ENCODE measurements around the gene LIN7B.
"Not testable (repeated sequence)": the region's sequence is repeated elsewhere in the genome, so short reads cannot be mapped to it uniquely, and the experiment has no call there.

LIN7B gene

DNA sequence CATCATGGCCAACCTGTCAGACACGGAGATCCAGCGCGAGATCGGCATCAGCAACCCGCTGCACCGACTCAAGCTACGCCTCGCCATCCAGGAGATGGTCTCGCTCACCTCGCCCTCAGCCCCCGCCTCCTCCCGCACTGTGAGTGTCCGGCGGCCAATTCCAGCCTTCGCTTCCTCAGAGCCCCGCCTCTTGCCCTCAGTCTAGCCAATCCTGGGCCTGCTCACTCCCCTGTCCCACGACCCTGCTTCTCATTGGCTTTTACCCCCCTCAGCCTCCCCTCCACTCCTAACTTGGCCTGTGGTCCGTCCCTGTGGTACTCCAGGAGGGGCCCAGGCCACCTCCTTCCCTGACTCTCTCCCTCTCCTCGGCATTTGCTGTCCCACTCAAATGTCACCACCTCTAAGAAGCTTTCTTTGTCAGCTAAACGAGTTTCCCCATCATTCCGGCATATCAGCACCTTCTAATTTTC is 28.7 kb downstream of the LIN7B start:
- DNase-seq (ENCODE audit: low read depth) = no peak

GRCh38 chr19:49145573-49146407 is 31.6 kb downstream of the LIN7B start:
- DNase-seq (ENCODE audit: low read depth) = peak; percentile 52

DNA sequence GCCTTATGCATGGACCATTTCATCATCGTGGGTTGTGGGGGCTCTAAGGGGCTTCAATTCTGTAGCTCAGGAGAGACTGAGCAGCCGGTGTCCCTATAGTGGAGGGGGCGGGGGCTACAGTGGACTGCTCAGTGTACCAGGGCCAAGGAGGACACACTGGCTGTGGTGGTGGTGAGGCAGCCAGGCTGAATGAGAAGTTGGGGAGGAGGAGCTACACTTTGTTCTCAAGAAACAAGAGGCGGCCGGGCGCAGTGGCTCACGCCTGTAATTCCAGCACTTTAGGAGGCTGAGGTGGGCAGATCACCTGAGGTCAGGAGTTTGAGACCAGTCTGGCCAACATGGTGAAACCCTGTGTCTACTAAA is 32.2 kb downstream of the LIN7B start:
- not testable (repeated sequence) for DNase-seq (ENCODE audit: low read depth)

DNA sequence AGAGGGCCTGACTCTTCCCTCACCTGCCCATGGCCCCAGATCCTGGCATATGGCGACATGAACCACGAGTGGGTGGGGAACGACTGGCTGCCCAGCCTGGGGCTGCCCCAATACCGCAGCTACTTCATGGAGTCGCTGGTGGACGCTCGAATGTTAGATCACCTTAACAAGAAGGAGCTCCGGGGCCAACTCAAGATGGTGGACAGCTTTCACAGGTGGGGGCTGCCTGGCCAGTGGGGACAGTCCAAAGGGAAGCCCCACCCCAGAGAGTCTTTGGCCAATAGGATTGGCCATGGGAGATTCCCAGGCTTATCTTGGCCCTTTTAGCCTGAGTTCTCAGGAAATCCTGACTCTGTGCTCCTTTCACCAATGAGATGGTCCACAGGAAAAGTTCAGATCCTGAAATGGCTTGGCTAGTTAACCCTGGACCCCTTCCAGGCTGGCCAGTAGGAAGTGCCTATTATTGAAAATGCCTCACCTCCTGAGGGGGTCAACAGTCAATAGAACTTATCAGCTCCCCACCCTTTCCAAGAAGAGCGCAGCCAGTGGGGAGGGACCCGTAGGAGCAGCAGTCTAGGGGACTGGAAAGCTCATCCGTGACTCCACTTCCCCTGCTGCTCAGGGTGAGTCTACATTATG is 34.0 kb downstream of the LIN7B start:
- no peak for DNase-seq (ENCODE audit: low read depth)

DNA sequence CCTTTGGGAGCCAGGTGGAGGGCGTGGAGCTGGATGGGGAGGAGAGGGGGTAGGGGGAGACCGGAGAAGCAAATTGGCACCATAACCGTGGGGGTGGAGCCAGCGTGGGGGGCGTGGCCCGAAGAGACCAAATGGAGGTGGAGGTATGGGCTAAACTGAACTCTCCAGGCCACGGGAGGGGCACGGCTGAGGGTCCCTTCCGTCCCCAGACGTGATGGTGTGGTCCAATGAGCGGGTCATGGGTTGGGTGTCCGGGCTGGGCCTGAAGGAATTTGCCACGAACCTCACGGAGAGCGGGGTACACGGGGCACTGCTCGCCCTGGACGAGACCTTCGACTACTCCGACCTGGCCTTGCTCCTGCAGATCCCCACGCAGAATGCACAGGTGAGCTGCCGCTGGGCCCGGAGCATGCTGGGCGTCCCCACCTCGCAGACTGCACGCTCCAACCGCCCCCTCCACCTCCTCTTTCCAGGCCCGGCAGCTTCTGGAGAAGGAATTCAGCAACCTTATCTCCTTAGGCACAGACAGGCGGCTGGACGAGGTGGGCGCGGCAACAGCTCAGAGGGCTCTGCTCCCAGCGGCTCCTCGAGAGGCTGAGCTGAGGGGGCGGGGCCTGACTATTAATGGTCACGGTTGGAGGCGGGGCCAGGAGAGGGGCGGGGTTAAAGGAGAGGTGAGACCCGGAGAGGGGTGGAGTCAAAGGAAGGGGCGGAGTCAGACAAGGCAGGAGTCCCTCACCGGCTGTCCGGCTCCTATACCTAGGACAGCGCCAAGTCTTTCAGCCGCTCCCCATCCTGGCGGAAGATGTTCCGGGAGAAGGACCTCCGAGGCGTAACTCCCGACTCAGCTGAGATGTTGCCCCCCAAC is 34.8 kb downstream of the LIN7B start:
- peak; percentile 59 for DNase-seq (ENCODE audit: low read depth)

GRCh38 chr19:49149652-49150105 is 35.5 kb downstream of the LIN7B start:
- DNase-seq (ENCODE audit: low read depth) = no peak

DNA sequence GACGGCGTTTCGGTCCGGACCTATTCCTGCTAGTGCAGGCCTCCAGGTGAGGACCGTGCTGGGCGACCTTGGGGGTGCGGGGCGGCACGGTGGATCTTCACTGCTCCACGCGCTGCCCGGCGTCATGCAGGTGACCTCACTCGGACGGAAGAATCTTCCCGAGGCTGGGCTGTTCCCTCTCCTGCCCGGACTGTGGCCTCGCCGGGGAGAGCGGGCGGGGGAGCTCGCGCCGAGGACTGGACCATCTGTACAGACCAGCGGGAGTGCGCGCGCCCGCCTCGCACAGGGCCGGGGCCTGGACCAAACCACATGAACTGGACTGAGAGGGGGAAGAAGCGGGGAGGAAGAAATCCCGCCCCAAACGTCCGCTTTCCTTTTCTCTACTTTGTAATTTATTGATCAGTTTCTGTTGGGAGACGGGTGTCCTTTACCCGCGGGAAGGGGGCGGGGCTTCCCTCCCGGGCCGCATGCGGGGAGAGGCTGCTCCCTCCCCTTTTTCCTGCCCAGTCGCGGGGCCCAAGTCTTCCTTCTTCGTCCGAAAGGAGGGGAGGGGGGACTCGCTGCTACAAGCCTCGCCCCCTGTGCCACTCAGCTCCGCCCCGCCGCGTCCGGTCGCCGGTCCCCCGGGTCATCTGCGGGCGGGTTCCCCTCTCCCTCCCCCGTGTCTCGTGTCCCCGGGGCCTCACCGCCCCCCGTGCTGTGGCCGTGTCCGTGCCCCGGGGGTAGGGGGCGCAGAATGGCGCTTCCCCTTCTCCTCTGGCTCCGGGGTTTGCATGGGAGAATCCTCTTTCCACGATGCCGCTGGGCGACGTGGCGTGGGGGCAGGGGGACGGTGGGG is 36.2 kb downstream of the LIN7B start:
- no peak for DNase-seq (ENCODE audit: low read depth)

DNA sequence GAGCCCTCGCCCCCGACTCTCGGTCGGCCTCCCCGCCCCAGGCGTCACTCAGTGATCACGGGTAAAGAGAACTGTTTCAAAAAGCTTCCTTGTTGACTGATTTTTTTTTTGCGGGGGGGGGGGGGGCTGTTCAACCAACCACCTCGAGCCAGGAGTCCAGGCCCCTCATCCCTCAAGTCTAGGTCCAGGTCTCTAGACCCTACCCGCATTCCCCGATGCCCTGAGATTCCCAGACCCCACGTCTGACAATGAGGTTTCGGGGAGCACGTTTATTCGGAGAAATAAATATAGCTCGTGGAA is 36.7 kb downstream of the LIN7B start:
- no peak for DNase-seq (ENCODE audit: low read depth)

- DNase-seq (ENCODE audit: low read depth) = no peak
Measured at GRCh38 chr19:49151267-49152118, 37.3 kb downstream of the LIN7B start.

DNA sequence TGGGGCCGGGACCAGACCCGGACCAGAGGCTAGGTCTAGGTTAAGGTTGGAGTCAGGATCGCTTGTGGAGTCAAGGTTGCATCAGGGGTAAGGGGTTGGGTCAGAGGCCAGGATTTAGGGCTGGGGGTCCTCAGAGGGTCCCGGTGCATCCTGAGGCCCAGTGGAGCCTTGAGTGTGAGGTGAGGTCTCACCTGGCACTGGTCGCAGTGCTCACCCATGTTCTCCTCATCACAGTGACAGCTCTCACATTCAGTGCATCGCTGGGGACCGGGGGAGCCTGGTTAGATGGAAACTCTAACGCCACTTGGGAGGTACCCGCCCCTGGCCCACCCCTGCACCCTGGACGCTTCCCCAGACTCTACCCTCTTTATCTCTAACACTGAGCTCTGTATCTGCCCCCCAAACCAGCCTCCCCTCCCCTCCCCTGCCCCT is 38.0 kb downstream of the LIN7B start:
- DNase-seq (ENCODE audit: low read depth) = no peak

- no peak for DNase-seq (ENCODE audit: low read depth)
Measured at GRCh38 chr19:49153167-49153809, 39.1 kb downstream of the LIN7B start.

DNA sequence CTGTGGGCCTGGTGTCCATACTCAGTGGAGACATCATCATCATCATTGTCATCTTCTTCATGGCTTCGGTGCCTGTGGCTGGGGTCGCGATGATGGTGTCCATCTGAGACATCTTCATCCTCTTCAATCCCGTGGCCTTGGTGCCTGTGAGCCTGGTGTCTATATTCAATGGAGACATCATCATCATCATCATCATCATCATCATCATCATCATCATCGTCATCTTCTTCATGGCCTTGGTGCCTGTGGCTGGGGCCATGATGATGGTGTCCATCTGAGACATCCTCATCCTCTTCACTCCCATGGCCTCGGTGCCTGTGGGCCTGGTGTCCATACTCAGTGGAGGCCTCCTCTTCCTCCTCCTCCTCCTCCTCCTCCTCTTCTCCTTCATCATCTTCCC is 40.1 kb downstream of the LIN7B start:
- DNase-seq (ENCODE audit: low read depth) = no peak

GRCh38 chr19:49155005-49155819 is 41.0 kb downstream of the LIN7B start, which contains the start of gene HRC:
Gene HRC (minus strand): TSS chr19:49155396. CDS start chr19:49155237, 159 bp downstream.
- no peak for DNase-seq (ENCODE audit: low read depth)

GRCh38 chr19:49155820-49156346 is 41.7 kb downstream of the LIN7B start:
- no peak for DNase-seq (ENCODE audit: low read depth)

DNA sequence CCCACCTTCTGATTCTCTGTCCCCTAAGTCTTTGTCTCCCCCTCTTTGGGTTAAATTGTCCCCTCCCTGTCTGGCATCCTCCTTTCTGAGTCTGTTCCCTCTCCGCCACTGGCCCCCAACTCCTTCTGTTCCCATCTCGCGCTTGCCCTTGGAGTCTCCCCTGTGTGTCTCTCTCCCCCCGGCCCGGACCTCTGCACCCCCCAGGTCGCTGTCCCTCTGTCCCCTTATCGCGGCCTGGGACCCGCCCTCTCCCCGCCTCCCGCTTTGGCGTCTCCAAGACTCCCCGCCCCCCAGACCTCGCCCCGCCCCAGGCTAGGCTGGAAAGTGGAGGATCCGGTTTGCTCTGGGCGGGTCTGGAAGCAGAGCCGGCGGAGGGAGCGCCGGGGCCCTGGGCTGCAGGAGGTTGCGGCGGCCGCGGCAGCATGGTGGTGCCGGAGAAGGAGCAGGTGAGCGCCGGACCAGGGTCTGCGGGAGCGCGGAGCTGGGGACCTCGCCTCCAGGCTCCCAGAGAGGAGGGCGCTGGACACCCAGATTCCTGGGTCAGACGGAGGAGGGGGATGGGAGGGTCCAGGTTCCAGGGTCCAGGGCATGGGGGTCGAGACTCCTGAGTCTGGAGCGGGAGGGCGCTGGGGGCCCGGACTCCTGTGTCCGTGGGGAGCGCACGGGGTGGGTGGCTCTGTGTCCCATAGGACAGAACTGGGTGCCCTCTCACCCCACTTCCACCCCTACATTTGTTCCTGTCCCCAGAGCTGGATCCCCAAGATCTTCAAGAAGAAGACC is 43.5 kb downstream of the LIN7B start, which contains the start of gene TRPM4:
Gene TRPM4 (plus strand): TSS at position 348 of the 780 bp plus-strand sequence. CDS start 75 bp downstream, at position 423.
- no peak for DNase-seq (ENCODE audit: low read depth)

DNA sequence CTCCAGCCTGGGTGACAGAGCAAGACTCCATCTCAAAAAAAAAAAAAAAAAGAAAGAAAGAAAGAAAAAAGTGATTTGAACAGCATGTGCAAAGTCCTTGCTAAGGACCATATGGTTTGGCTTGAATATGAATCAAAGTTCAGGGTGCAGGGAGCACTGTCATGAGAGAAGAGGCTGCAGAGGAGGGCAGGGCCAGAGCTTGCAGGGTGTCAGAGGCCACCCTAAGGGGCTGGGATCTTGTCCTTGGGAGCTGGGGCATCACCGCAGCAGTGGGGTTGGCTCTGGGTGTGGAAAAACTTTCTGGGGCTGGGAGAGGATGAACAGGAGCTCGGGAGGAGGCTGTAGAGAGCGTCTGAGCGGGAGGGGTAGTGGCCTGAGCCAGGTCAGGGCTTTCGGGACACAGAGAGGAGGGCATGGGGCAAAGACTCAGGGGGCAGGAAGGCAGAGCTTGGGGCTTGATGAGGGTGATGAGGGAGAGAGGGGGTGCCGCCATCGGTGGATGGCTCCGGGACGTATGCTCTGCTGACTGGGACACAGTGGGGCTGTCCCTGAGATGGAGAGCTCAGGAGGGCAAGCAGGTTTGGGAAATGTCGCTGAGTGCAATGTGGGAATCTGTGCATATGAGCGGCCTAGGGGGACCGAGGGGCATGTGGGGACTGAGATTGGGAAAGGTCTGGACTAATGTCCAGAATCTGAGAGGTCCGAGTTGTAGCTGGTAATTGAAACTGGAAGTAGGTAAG is 46.5 kb downstream of the LIN7B start:
- DNase-seq (ENCODE audit: low read depth) = no peak

DNA sequence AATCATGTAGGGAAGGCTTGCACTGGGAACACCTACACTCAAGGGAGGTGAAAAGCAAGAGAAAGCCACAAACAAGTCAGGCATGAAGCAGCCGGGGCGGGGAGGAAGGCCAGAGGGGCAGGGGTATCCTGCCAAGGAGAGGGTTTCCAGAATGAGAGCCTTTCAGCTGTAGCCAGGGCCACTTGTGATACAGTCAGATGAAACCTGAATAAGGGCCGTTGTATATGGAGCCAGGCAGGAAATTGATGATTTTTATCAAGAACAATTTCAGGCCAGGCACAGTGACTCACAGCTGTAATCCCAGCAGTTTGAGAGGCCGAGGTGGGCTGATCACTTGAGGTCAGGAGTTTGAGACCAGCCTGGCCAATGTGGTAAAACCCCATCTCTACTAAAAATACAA is 47.8 kb downstream of the LIN7B start:
- no peak for DNase-seq (ENCODE audit: low read depth)

Data from stimulated activated CD8-positive, alpha-beta memory T cell treated with anti-CD3 and anti-CD28 coated beads, Interleukin-12 subunit alpha, Interleukin-12 subunit beta, amount 100 ng/mL, for 1 hour (primary cell).